Stimulated activated CD4-positive, alpha-beta T cell treated with anti-CD3 and anti-CD28 coated beads, Interleukin-2, amount 100 ng/mL, for 48 hours (primary cell): ENCODE results near the gene GYS1.
A peak's percentile ranks its signal among the peaks of the same experiment; 100 is the strongest.

Source experiments
- DNase-seq, 2 donors: peaks; one replicate each; pipeline ENCODE4 v3.0.0-alpha.2; 2020

Gene GYS1

GRCh38 chr19:49017666-49018351 is 24.7 kb upstream of the GYS1 start:
- peak; percentile 49 to 57 for DNase-seq

DNA sequence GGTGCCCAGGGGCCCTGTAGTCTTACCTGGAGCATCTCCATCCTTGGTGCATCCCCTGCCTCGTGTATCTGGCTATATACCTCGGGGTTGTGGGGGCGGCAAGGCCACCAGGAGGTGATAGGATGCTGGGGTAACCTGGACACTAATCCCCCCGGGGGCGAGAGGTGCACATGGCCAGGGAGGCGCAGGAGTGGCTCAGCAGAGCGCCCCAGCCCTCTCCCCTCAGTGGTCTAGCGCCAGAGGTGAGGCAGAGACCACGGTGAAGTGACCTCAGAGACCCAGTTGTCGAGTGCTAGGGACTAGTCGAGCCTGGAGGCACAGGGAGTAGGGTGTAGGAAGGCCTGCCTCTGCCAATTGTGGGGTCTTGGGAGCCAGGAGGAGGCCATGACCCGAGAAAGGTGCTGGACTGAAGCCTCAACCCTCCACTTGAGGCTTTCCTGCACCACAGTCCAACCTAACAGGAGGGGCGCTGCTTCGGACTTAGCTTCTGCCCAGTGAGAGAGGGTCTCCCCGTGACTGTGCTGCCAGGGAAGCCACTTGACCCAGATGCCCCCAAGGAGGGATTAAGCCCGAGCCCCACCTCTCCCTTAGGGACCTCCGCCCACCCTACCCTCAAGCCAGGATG is 24.0 kb upstream of the GYS1 start, which contains the start of gene LHB:
TSS of gene LHB (minus strand) at position 51 of the 625 bp plus-strand sequence. CDS start at position 41, 10 bp downstream.
- DNase-seq, result no peak

GRCh38 chr19:49016067-49016839 is 23.1 kb upstream of the GYS1 start:
- DNase-seq, result no peak

DNA sequence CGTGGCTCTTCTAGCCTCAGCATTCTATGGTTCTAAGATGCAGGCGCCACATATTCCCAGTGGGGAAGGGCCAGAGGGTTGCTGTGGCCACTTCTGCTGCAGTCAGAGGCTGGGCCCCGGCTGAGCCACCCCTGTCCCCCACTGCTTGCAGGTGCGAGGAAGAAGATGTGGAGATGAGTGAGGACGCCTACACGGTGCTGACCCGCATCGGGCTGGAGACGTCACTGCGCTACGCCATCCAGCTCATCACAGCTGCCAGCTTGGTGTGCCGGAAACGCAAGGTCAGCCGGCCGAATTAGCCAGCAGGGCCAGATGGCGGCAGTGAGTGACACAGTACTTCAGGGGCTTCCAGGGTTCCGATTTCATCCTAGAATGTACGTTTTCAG is 21.8 kb upstream of the GYS1 start:
- DNase-seq, result no peak

GRCh38 chr19:49014123-49014869 is 21.2 kb upstream of the GYS1 start:
- no peak for DNase-seq

DNA sequence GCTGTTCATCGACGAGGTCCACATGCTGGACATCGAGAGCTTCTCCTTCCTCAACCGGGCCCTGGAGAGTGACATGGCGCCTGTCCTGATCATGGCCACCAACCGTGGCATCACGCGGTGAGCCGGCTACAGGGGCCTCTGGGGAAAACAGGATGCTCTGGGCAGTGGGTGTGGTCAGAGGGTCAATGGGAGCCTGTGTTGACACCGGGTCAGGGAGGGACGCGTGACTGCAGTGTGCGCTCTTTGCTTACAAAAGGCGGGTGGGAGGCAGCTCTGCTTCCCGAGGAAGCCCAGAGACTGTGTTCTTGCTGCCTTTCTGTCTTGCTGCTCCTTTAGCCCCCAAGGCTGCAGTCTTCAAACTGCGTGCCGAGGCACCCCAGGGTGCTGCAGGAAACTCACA is 18.1 kb upstream of the GYS1 start:
- DNase-seq, result no peak

DNA sequence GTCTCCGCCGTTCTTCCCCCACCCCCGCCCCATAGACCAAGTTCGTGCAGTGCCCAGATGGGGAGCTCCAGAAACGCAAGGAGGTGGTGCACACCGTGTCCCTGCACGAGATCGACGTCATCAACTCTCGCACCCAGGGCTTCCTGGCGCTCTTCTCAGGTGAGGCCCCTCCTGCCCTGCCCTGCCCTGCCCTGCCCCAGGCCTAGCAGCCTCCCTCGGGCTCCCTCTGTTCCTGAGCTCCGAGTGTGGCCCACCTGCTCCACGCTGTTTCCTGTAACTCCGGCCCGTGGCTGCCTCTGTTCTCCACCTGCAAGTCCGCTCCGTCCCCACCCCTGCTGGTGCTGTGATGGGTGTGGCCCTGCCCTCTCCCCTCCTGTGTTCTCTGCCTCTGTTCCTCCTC is 17.3 kb upstream of the GYS1 start:
- no peak for DNase-seq

GRCh38 chr19:49009828-49010227 is 16.7 kb upstream of the GYS1 start:
- DNase-seq, result no peak

DNA sequence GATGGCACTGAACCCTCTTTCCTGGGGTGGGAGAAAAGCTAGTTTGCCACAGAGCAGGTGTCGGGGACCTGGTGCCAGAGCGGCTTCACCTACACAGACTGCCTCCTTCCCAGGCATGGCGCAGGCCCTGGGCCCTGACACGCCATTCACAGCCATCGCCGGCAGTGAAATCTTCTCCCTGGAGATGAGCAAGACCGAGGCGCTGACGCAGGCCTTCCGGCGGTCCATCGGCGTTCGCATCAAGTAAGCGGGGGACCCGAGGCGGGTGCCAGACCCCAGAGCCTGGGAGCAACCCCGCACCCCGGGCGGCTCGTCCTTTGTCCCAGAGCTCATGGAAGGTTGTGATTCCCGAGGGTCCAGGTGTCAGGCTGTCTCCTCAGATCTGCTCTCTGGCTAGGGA is 13.8 kb upstream of the GYS1 start:
- DNase-seq, result no peak

- no peak for DNase-seq
Measured at GRCh38 chr19:49004964-49005614, 12.0 kb upstream of the GYS1 start.

DNA sequence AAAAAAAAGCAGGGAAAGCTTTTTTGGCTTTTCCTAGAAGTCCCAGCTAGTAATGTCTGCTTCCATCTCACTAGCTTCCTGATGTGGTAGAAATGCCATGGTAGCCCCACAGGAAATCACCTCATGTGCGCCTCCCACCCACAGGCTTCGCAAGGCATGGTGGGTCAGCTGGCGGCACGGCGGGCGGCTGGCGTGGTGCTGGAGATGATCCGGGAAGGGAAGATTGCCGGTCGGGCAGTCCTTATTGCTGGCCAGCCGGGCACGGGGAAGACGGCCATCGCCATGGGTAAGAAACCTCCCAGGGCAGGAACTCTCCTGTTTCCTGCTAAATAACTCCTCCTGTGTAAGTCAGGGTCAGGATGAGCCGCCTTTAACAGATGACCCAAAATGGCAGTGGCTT is 11.0 kb upstream of the GYS1 start:
- no peak for DNase-seq

DNA sequence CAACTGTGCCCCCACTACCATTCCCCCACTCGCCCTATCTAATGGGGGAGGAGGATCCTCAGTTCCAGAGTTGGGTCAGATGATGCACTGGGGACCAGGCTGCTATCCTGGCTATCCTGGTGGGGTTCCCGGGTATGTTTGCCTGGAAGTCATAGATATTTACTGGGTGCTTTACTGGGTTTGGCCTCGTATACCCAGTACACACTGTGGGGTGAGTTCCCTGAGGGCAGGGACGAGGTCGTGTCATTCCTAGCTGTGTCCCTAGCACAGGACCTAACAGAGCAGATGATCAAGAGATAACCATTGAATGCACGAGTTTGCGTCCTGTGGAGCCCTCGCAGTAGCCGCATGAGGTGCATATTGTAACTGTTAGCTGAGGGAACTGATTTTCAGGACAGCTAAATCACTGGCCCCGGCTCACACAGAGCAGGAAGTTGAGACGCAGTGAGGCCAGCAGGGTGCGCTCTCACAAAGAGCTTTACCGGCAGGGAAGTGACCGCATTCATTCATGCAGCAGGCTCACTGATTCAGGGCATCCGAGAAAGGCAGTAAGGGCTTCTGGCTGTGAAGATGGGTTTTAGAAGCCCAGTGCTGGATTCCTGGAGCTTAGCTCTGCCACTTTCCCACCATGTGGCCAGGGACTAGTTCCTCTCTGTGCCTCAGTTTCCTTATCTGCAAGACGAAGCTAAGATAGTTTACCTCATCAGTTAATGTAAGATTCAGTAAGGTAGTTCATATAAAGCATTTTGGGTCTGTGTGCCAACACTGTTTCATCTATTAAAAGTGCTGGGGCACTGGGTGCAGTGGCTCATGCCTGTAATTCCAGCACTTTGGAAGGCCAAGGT is 6.6 kb upstream of the GYS1 start:
- DNase-seq, result peak; percentile 58 to 73

DNA sequence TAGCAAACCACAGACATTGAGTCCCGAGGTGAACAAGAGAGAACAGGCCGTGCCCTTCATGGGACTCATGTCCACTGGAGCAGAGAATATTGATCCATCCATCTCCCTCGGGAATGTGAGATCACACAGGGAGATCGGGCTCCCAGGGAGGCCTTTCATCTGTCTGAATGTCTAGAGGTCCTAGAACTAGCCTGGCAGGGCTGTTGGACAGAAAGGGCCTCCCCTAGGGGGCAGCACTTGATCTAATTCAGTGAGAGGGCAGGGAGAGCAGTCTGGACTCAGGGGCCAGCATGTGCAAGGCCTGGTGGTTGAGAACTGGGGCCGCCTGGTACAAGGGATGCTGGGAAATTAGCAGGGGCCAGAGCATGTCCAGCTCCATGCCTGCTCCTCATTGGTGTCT is 4.9 kb upstream of the GYS1 start:
- DNase-seq, result peak; percentile 54 to 59

DNA sequence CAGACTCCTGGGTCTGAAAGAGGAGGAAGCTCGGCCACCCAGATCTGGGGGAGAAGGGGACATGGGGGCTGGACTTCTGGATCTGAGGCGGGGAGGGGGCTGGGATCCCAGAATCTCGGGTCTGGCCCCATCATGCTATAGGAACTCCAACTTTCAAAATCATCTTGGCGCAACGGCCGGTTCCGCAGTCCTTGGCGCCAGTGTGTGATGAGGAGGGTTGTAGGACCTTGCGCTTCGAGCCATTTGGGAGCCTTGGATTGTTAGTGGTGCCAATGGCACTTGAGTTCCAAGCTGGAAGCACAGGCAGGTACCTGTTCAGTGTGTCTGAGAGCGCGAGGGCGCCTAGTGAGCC is 902 bp upstream of the GYS1 start:
- DNase-seq, result no peak

GRCh38 chr19:48992581-48993174 is 431 bp downstream of the GYS1 start:
- DNase-seq, result no peak

- DNase-seq, result no peak
Measured at GRCh38 chr19:48991873-48992580, 1.1 kb downstream of the GYS1 start.

GRCh38 chr19:48991011-48991609 is 2.0 kb downstream of the GYS1 start:
- no peak for DNase-seq

DNA sequence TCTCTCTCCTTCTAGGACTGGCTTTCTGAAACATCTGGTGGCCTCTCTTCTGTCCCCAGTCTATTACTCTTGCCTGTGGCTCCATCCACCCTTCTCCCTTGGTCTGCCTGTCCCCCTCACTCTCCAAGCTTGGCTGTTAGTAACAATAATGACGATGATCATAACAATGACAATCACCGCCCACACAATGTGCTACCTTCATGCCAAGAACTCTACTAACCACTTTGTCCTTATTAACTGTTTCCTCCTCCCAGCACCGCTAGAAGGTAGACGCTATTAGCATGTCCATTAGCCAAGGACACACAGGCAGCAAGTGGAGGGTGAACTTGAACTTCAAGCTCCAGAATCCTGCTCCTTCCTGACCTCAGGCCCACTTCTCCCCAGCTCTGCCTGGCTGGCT is 2.7 kb downstream of the GYS1 start:
- DNase-seq, result no peak

GRCh38 chr19:48989701-48990291 is 3.3 kb downstream of the GYS1 start:
- DNase-seq, result no peak

DNA sequence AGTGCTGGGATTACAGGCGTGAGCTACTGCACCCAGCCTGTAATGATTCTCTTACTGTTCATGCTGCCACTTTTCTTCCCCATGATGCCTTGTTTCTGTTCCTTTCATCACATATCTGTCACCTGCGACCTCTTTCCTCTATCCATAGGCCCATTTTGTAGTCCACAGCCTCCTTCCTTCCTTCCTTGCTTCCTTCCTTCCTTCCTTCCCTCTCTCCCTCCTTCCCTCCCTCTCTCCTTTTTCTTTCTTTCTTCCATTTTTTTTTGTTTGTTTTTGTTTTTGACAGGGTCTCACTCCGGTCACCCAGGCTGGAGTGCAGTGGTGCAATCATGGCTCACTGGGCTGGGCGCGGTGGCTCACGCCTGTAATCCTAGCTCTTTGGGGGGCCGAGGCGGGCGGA is 4.2 kb downstream of the GYS1 start:
- no peak for DNase-seq
